Mucosa of descending colon (tissue), 3 donors: ENCODE data around the gene ANO7. TPM values are rescaled to one million over a fixed set of nuclear protein-coding genes. Genes with fewer than 3 reads are reported as not detected.
A peak's percentile ranks its signal among the peaks of the same experiment; 100 is the strongest.

Experiments used
- ATAC-seq: fragments of 200-7000 bp; cut with Tn5 transposase; one replicate; pipeline ENCODE4 v1.9.1; 2020; ENCODE audit warnings: mild to moderate bottlenecking, moderate library complexity
- DNase-seq, 3 donors: peaks; one replicate each; pipeline ENCODE4 v3.0.0-alpha.2; 2020
- H3K36me3 ChIP-seq: fragments of 200-600 bp; one replicate; pipeline ENCODE4 v1.8.0; 2021; ENCODE audit warnings: low read depth, mild to moderate bottlenecking
- H3K4me1 ChIP-seq: fragments of 200-600 bp; one replicate; pipeline ENCODE4 v1.8.0; 2021; ENCODE audit warnings: low read depth, mild to moderate bottlenecking
- H3K4me3 ChIP-seq: fragments of 200-600 bp; one replicate; pipeline ENCODE4 v1.8.0; 2021; ENCODE audit warnings: mild to moderate bottlenecking
- H3K9me3 ChIP-seq: fragments of 200-600 bp; one replicate; pipeline ENCODE4 v1.8.0; 2021; ENCODE audit warnings: mild to moderate bottlenecking
- intact Hi-C, 2 donors: fragments of 100-400 bp; cut with DNase I in 1 of 2; cut with micrococcal nuclease in 1 of 2; formaldehyde crosslinking; loops; one replicate each; pipeline versions ENCODE4 v1.11.0 to v1.11.1; 2022; cut with DNase I, micrococcal nuclease
- total RNA-seq, 3 donors: library from RNA; stranded (reverse); fragmentation: NEBNext Ultra II Directional in 2 of 3; extraction: Animal tissue kit (Norgen Biotek cat#: 25700) in 2 of 3; gene quantifications; one replicate each; pipeline versions ENCODE4 v1.2.1 to v1.2.4, GENCODE V29; 2021 to 2023
- TF ChIP-seq, protein P1 (sequence below): fragments of 200-600 bp; IDR thresholded peaks from one replicate; pipeline ENCODE4 v1.8.0; 2022; ENCODE audit warnings: antibody characterized with exemption, mild to moderate bottlenecking
- donor health status: DM: no; HTN: no; CAD: no; lungs with moderate emphysema.
- donor health status: DM: no; HTN: no; CAD: no.
- donor health status: DM: no; HTN: yes; CAD: no.

ANO7 gene
- total RNA-seq, 3 donors from 2014 or later: 33.9 to 106 (median 83.5) TPM

DNA sequence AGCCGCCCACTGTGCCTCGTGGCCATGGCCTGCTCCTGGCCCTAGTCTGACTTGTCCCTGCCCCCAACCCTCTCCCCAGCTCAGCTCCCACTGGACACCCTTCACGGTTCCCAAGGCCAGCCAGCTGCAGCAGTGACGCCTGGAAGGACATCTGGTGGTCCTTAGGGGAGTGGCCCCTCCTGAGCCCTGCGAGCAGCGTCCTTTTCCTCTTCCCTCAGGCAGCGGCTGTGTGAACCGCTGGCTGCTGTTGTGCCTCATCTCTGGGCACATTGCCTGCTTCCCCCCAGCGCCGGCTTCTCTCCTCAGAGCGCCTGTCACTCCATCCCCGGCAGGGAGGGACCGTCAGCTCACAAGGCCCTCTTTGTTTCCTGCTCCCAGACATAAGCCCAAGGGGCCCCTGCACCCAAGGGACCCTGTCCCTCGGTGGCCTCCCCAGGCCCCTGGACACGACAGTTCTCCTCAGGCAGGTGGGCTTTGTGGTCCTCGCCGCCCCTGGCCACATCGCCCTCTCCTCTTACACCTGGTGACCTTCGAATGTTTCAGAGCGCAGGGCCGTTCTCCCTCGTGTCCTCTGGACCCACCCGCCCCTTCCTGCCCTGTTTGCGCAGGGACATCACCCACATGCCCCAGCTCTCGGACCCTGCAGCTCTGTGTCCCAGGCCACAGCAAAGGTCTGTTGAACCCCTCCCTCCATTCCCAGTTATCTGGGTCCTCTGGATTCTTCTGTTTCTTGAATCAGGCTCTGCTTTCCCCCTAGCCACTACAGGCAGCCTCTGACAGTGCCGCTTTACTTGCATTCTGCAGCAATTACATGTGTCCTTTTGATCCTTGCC, 35.8 kb downstream of the ANO7 start:
- no peaks in the 10 kb centered on the region for H3K9me3 ChIP-seq
- H3K4me3 ChIP-seq: no peak overlapping the region
- H3K36me3 ChIP-seq: peaks cover 7% of the 10 kb centered on the region
- DNase-seq (peak in 2 of 3 donors; percentile 32 to 53), ATAC-seq (peak; percentile 25)
- TF ChIP-seq, protein P1, sequence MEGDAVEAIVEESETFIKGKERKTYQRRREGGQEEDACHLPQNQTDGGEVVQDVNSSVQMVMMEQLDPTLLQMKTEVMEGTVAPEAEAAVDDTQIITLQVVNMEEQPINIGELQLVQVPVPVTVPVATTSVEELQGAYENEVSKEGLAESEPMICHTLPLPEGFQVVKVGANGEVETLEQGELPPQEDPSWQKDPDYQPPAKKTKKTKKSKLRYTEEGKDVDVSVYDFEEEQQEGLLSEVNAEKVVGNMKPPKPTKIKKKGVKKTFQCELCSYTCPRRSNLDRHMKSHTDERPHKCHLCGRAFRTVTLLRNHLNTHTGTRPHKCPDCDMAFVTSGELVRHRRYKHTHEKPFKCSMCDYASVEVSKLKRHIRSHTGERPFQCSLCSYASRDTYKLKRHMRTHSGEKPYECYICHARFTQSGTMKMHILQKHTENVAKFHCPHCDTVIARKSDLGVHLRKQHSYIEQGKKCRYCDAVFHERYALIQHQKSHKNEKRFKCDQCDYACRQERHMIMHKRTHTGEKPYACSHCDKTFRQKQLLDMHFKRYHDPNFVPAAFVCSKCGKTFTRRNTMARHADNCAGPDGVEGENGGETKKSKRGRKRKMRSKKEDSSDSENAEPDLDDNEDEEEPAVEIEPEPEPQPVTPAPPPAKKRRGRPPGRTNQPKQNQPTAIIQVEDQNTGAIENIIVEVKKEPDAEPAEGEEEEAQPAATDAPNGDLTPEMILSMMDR: no peak
- intact Hi-C loops: no loop called here
- no peaks in the 10 kb centered on the region for H3K4me1 ChIP-seq

DNA sequence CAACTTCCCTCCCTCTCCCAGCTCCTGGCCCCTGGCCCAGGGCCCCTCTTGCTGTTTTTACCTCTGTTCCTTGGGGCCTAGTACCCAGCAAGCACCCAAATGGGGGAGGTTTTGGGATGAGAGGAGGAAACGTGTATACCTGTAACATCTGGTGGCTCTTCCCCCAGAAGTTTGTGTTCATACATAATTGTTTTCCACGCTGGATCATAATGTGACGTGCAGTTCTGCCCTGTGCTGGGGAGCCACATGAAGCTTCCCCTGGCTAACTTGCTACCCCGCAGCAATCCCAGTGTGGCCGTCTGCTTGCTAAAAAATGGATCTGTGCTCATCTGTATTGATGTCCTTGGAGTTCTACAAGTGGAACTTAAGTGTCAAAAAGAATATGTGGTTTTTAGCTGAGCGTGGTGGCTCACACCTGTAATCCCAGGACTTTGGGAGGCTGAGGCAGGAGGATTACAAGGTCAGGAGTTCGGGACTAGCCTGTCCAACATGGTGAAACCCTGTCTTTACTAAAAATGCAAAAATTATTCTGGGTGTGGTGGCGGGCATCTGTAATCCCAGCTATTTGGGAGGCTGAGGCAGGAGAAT, 36.5 kb downstream of the ANO7 start:
- TF ChIP-seq, protein P1: no peak
- ATAC-seq: no peak
- DNase-seq: peak in 1 of 3 donors; percentile 14
- peaks cover 9% of the 10 kb centered on the region for H3K36me3 ChIP-seq
- H3K4me1 ChIP-seq: no peaks in the 10 kb centered on the region
- intact Hi-C loops: no loop called here
- no peaks in the 10 kb centered on the region for H3K9me3 ChIP-seq
- no peak overlapping the region for H3K4me3 ChIP-seq

DNA sequence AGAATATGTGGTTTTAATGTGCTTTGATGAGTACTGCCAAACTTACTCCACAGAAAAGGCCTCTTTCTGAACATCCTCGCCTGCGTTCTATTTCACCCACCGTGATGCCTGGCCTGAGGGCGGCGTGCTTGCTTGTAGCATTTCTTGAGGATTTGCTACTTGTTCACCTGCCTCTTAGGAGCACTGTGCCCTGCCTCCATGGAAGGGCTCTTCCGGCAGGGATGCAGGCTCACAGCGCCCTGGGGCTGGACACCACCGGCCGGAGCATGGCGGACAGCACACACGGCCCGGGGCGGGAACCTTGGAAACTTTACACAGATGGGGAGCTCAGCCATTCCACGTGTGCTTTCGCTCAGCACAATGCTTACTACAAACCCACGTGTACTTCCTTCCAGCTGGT, 37.1 kb downstream of the ANO7 start:
- Histone ChIP-seq H3K9me3 (no peaks in the 10 kb centered on the region), H3K4me1 (no peaks in the 10 kb centered on the region), H3K4me3 (no peak overlapping the region), H3K36me3 (peaks cover 15% of the 10 kb centered on the region)
- intact Hi-C loops: no loop called here
- DNase-seq (peak in 2 of 3 donors; percentile 13 to 34), ATAC-seq (no peak)
- TF ChIP-seq, protein P1: no peak

DNA sequence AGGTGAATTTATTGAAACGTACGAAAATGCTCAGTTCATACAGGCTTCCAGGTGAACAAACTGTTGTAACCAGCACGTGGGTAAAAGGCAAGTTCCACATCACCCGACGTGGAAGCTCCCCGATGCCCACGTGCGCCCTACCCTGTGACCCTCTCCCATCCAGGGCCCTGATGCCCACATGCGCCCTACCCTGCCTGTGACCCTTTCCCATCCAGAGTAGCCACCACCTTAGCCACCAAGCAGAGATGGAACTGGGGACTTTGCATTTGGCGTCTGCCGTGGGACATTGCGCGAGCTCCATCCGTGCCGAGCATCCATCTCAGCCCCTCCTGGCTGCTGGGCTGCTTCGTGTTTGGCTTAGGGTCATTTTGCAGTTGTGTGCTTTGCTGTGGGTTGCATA, 37.5 kb downstream of the ANO7 start:
- Histone ChIP-seq H3K36me3 (peaks cover 19% of the 10 kb centered on the region), H3K9me3 (no peaks in the 10 kb centered on the region), H3K4me3 (no peak overlapping the region), H3K4me1 (no peaks in the 10 kb centered on the region)
- TF ChIP-seq, protein P1: no peak
- peak in 2 of 3 donors; percentile 18 to 22 for DNase-seq
- intact Hi-C loops: no loop called here
- no peak for ATAC-seq

DNA sequence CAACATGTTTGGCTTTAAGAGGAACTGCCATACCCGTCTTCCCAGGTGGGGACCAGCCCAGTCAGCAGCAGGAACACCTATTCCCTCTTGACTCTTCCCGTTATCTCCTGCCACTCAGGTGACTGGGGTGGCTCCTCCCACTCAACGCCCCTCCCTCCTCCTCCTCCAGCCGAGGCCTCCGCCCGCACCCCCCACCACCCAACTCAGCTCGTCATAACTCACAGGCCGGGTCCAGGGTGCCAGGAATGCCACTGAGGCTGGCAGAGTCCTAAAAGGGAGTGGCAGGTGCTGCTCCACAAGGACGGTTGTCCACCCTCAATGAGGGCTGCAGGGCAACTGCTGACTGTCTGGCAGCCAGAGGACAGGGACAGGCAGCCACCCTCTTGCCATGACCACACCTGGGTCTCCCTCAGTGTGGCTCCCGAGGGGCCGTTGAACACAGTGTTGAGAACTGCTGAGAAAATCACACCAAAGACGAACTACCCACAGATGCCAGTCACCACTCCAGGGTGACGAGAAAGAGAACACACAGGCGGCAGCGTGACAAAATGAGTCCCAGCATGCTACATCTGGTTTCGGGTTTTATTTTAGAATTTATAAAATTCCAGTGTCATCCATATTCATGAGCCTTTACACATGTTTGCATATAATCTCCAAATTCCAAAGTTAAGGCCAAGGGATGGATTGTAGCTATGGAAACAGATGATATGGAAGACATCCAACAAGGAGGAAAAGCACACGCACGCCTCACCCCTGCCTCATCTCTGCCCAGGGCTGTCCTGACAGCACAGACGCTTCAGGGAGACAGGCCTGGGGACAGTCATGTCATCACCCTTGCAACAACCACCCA, 38.5 kb downstream of the ANO7 start:
- Histone ChIP-seq H3K4me3 (no peak overlapping the region), H3K4me1 (no peaks in the 10 kb centered on the region), H3K9me3 (no peaks in the 10 kb centered on the region), H3K36me3 (peaks cover 19% of the 10 kb centered on the region)
- ATAC-seq (no peak), DNase-seq (peak in 2 of 3 donors; percentile 23 to 46)
- TF ChIP-seq, protein P1: no peak
- intact Hi-C loops: no loop called here
